SK-N-SH treated with all-trans-retinoic acid at 6 μM for 48 hours (cell line): ENCODE data around the gene NAT14.

Experiments
- ESRRG ChIP-seq: fragments of 250-450 bp; sonication (Bioruptor Pico); IDR thresholded peaks from 2 replicates; pipeline ENCODE4 v1.6.1; 2021; ENCODE audit warnings: mild to moderate bottlenecking
- TF ChIP-seq, protein P1 (sequence below): fragments of 250-450 bp; sonication (Bioruptor Pico); IDR thresholded peaks from 2 replicates; pipeline ENCODE4 v1.5.1; 2020; ENCODE audit warnings: low read depth, mild to moderate bottlenecking, moderate library complexity

DNA sequence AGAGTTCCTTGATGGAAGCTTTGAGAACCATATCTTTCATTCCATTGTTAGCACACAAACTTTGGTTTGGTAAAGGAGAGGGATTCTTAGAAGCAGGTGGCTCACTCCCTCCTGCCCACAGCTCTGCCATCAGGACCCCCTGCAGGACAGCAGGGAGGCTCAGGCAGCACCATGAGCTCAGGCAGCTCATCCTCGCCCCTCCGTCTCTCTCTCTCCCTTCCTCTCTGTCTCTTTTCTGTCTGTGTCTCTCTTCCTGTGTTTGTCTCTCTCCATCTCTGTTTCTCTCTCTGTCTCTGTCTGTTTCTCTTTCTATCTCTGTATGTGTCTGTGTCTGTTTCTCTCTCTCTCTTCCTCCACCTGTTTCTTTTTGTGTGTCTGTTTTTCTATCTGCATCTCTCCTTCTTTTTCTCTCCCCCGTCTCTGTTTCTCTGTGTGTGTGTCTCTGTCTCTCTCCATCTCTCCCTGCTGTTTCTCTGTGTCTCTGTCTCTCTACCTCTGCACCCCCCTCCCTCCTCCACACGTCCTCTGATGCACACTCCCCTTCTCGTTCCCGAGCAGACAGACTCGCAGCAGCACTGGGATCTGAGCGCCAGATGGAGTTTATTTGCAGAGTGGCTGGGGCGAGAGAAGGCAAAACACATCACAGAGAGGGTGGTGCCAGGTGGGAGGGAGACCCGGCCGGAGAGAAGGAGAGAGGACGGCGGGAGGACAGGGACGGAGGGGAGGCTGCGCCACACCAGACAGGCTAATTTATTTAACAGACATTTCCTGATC lies 43.2 kb downstream of the NAT14 start:
- TF ChIP-seq, protein P1, sequence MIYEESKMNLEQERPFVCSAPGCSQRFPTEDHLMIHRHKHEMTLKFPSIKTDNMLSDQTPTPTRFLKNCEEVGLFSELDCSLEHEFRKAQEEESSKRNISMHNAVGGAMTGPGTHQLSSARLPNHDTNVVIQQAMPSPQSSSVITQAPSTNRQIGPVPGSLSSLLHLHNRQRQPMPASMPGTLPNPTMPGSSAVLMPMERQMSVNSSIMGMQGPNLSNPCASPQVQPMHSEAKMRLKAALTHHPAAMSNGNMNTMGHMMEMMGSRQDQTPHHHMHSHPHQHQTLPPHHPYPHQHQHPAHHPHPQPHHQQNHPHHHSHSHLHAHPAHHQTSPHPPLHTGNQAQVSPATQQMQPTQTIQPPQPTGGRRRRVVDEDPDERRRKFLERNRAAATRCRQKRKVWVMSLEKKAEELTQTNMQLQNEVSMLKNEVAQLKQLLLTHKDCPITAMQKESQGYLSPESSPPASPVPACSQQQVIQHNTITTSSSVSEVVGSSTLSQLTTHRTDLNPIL (CRISPR knock-in tag) = no peak
- no peak for TF ChIP-seq ESRRG (CRISPR knock-in tag)
